NCI-H2107 treated with DMSO at 0.1 percent for 48 hours (cell line): ENCODE measurements around the gene THRAP3.

Source experiments
- DNase-seq: peaks from one replicate; lab custom pipeline; 2025; ENCODE audit not compliant: unreplicated experiment; lab: John Stamatoyannopoulos, UW

The THRAP3 gene

GRCh38 chr1:36351227-36351977 lies 127.2 kb downstream of the THRAP3 start:
- no peak for DNase-seq

GRCh38 chr1:36352125-36352909 lies 128.1 kb downstream of the THRAP3 start:
- DNase-seq: no peak

- no peak for DNase-seq
These were observed 129.0 kb downstream of the THRAP3 start for GRCh38 chr1:36352910-36353878.

- DNase-seq: no peak
These were observed 130.2 kb downstream of the THRAP3 start for GRCh38 chr1:36354486-36354885.
